Heart left ventricle (tissue), 13 donors: ENCODE measurements around the gene CCDC30.

Experiments
- CTCF ChIP-seq, 12 donors: fragments of 200-600 bp; sonication (generic) in 4 of 12; IDR thresholded peaks; one replicate each; pipeline versions ENCODE4 v1.5.0 to v1.8.0; 2018 to 2022; ENCODE audit warnings: antibody characterized with exemption in 12 of 12, mild to moderate bottlenecking in 5 of 12
- POLR2A ChIP-seq, 2 donors: fragments of 450-650 bp; IDR thresholded peaks; one replicate each; pipeline ENCODE4 v1.6.1; 2017; ENCODE audit warnings: antibody characterized with exemption in 2 of 2, mild to moderate bottlenecking in 2 of 2, moderate library complexity in 2 of 2
- donor health status: ischemic (EF 13 %, LVEDD 7.1; RV severe dilation, severe dysfunction).
- donor health status: DM: no; HTN: yes; CAD: no.
- donor health status: DM: no; HTN: no; CAD: no.
- donor health status: ischemic (EF 25% LVEDD 6.9; RV normal size, moderate dysfunction).
- donor health status: ischemic (EF 25% LVEDD 5.7; RV mildly dilated, moderate dysfunction).
- donor health status: ischemic (EF 35%, LVEDD 5.7; RV mildly dilated, moderate dysfunction).
- donor health status: nonischemic (EF 11% LVEDD 7.7; RV severe dilation, severe dysfunction).
- donor health status: DM: yes; HTN: yes; CAD: no.
- donor health status: PGD.
- donor health status: ischemic (EF 29% LVEDD 5.4; RV normal size, mild dysfunction).
- donor health status: nonischemic (EF 23%, LVEDD 6.1; RV moderate dilation, normal function).

GRCh38 chr1:42618866-42619265 lies 155.8 kb downstream of the CCDC30 start:
- TF ChIP-seq POLR2A (IDR thresholded peaks at IDR 0.05) (no peak), CTCF (IDR thresholded peaks at IDR 0.05) (no peak)
